GM18907 (cell line): ENCODE measurements around the gene CNIH3.

Source experiments
- ATAC-seq: cut with Tn5 transposase; IDR thresholded peaks from one replicate; pipeline ENCODE4 v1.9.1; 2021; ENCODE audit warnings: mild to moderate bottlenecking, moderate library complexity; ENCODE audit not compliant: unreplicated experiment

The CNIH3 gene

GRCh38 chr1:224767676-224768075 is 151.6 kb downstream of the CNIH3 start:
- ATAC-seq = no peak

GRCh38 chr1:224768971-224769370 is 152.9 kb downstream of the CNIH3 start:
- no peak for ATAC-seq

- ATAC-seq = no peak
These were observed 153.6 kb downstream of the CNIH3 start for GRCh38 chr1:224769452-224770335.

- ATAC-seq = no peak
These were observed 154.2 kb downstream of the CNIH3 start for GRCh38 chr1:224770336-224770693.

- ATAC-seq = no peak
These were observed 157.5 kb downstream of the CNIH3 start for GRCh38 chr1:224773646-224774045.

- ATAC-seq = peak; percentile 72
These were observed 158.3 kb downstream of the CNIH3 start for GRCh38 chr1:224774378-224774777.

- ATAC-seq = no peak
These were observed 161.1 kb downstream of the CNIH3 start for GRCh38 chr1:224777180-224777579.

GRCh38 chr1:224779536-224779935 is 163.4 kb downstream of the CNIH3 start:
- no peak for ATAC-seq

GRCh38 chr1:224780736-224781135 is 164.6 kb downstream of the CNIH3 start:
- no peak for ATAC-seq

- no peak for ATAC-seq
These were observed 165.7 kb downstream of the CNIH3 start for GRCh38 chr1:224781800-224782199.

- peak; percentile 12 for ATAC-seq
These were observed 166.3 kb downstream of the CNIH3 start for GRCh38 chr1:224782281-224783000.

- peak; percentile 74 for ATAC-seq
These were observed 167.0 kb downstream of the CNIH3 start for GRCh38 chr1:224783006-224783651.

GRCh38 chr1:224784265-224785039 is 168.3 kb downstream of the CNIH3 start:
- ATAC-seq = no peak

- ATAC-seq = no peak
These were observed 168.9 kb downstream of the CNIH3 start for GRCh38 chr1:224785040-224785328.

- no peak for ATAC-seq
These were observed 169.5 kb downstream of the CNIH3 start for GRCh38 chr1:224785622-224786021.

GRCh38 chr1:224786533-224787250 is 170.6 kb downstream of the CNIH3 start:
- no peak for ATAC-seq

GRCh38 chr1:224789311-224789710 is 173.2 kb downstream of the CNIH3 start:
- ATAC-seq = no peak
